ENCODE data around the gene UNC80.
"Not testable (repeated sequence)": the region's sequence is repeated elsewhere in the genome, so short reads cannot be mapped to it uniquely, and the experiment has no call there.

DNA sequence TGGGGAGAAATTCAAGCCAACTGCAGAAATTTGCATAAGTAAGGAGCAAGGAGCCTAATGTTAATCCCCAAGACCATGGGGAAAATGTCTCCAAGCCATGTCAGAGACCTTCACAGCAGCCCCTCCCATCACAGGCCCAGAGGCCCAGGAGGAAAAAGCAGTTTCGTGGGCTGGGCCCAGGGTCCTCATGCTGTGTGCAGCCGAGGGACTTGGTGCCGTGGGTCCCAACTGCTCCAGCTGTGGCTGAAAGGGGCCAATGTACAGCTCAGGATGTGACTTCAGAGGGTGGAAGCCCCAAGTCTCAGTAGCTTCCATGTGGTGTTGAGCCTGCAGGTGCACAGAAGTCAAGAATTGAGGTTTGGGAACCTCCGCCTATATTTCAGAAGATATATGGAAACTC, 23.8 kb downstream of the UNC80 start:
- TF ChIP-seq, protein P1, sequence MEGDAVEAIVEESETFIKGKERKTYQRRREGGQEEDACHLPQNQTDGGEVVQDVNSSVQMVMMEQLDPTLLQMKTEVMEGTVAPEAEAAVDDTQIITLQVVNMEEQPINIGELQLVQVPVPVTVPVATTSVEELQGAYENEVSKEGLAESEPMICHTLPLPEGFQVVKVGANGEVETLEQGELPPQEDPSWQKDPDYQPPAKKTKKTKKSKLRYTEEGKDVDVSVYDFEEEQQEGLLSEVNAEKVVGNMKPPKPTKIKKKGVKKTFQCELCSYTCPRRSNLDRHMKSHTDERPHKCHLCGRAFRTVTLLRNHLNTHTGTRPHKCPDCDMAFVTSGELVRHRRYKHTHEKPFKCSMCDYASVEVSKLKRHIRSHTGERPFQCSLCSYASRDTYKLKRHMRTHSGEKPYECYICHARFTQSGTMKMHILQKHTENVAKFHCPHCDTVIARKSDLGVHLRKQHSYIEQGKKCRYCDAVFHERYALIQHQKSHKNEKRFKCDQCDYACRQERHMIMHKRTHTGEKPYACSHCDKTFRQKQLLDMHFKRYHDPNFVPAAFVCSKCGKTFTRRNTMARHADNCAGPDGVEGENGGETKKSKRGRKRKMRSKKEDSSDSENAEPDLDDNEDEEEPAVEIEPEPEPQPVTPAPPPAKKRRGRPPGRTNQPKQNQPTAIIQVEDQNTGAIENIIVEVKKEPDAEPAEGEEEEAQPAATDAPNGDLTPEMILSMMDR (conservative IDR thresholded peaks at IDR 0.05; ENCODE audit: low read depth, low read length), result not testable (repeated sequence)
- TF ChIP-seq EZH2 (IDR thresholded peaks at IDR 0.05; ENCODE audit: borderline replicate concordance, low read depth, low read length, poor library complexity, severe bottlenecking), result not testable (repeated sequence)
